HepG2 (cell line): ENCODE data around the gene RPL19. TPM values are rescaled to one million over a fixed set of nuclear protein-coding genes. Genes with fewer than 3 reads are reported as not detected.

Experiments used
- AGO1 ChIP-seq: fragments of 200-400 bp; formaldehyde crosslinking; IDR thresholded peaks from 2 replicates; pipeline ENCODE4 v1.6.1; 2017; ENCODE audit warnings: mild to moderate bottlenecking, low read depth, low read length, moderate library complexity; ENCODE audit not compliant: poor library complexity, severe bottlenecking
- EHMT2 ChIP-seq: fragments of 200-600 bp; sonication (generic); IDR thresholded peaks from 2 replicates; pipeline ENCODE4 v1.7.0; 2017; ENCODE audit warnings: antibody characterized with exemption, low read depth, low read length, borderline replicate concordance
- HMG20B ChIP-seq: conservative IDR thresholded peaks from 2 replicates; pipeline ENCODE4 v1.6.1; 2016; ENCODE audit warnings: missing genetic modification reagents, missing compliant biosample characterization
- MAFF ChIP-seq: IDR thresholded peaks from 2 replicates; pipeline ENCODE4 v1.6.1; 2011; ENCODE audit warnings: low read depth, low read length, improper control_type of control experiment
- NR1H2 ChIP-seq: sonication (generic); formaldehyde crosslinking; IDR thresholded peaks from 2 replicates; pipeline ENCODE4 v1.8.1; 2022; ENCODE audit warnings: low read depth, missing genetic modification reagents, borderline replicate concordance
- SMARCC2 ChIP-seq: fragments of 450-650 bp; IDR thresholded peaks from 2 replicates; pipeline ENCODE4 v1.6.1; 2017; ENCODE audit warnings: antibody characterized with exemption, mild to moderate bottlenecking
- SRSF9 ChIP-seq: fragments of 200-400 bp; formaldehyde crosslinking; IDR thresholded peaks from 2 replicates; pipeline ENCODE4 v1.6.1; 2018; ENCODE audit warnings: borderline replicate concordance, mild to moderate bottlenecking, low read depth, low read length; ENCODE audit not compliant: insufficient read depth, poor library complexity, severe bottlenecking
- TCF7L2 ChIP-seq: IDR thresholded peaks from 2 replicates; pipeline ENCODE4 v1.6.1; 2011; ENCODE audit warnings: mild to moderate bottlenecking, low read depth, low read length, moderate library complexity
- TFDP2 ChIP-seq: sonication (generic); formaldehyde crosslinking; IDR thresholded peaks from 2 replicates; pipeline ENCODE4 v1.4.0; 2020; ENCODE audit warnings: missing genetic modification reagents
- ZIK1 ChIP-seq: sonication (generic); formaldehyde crosslinking; IDR thresholded peaks from 2 replicates; pipeline ENCODE4 v1.5.0; 2020; ENCODE audit warnings: mild to moderate bottlenecking, low read depth, missing genetic modification reagents, borderline replicate concordance
- ZNF138 ChIP-seq: sonication (generic); formaldehyde crosslinking; IDR thresholded peaks from 2 replicates; pipeline ENCODE4 v1.5.0; 2020; ENCODE audit warnings: mild to moderate bottlenecking, low read depth, missing genetic modification reagents
- ZNF503 ChIP-seq: sonication (generic); formaldehyde crosslinking; IDR thresholded peaks from 2 replicates; pipeline ENCODE4 v1.4.0; 2020; ENCODE audit warnings: missing genetic modification reagents
- ZNF577 ChIP-seq: sonication (generic); formaldehyde crosslinking; IDR thresholded peaks from 2 replicates; pipeline ENCODE4 v1.4.0; 2020; ENCODE audit warnings: mild to moderate bottlenecking, low read depth, missing genetic modification reagents, borderline replicate concordance
- polyA plus RNA-seq, 8 experiments: library from polyadenylated mRNA; depleted of rRNA in 3 of 8; stranded (reverse) in 7 of 8; unstranded in 1 of 8; fragments of >200 nt; fragmentation: Illumina TruSeq in 4 of 8; extraction: Trizol in 4 of 8; gene quantifications; 2 replicates each; pipeline versions ENCODE4 v1.2.1 to v1.2.3, GENCODE V29; 2011 to 2016; ENCODE audit warnings: low read depth in 4 of 8, missing spikeins in 1 of 8, mixed read lengths in 1 of 8; ENCODE audit not compliant: insufficient read depth in 1 of 8
- total RNA-seq, 5 experiments: library from RNA; depleted of rRNA; stranded (reverse); fragments of >200 nt; fragmentation: Illumina TruSeq; extraction: Trizol; gene quantifications; 2 replicates each; pipeline ENCODE4 v1.2.3, GENCODE V29; 2016; ENCODE audit warnings: low read depth in 1 of 5
- TF ChIP-seq, protein P1 (sequence below): sonication (generic); formaldehyde crosslinking; IDR thresholded peaks from 2 replicates; pipeline ENCODE4 v1.4.0; 2020; ENCODE audit warnings: missing genetic modification reagents
- TF ChIP-seq, protein P2 (sequence below): sonication (generic); formaldehyde crosslinking; IDR thresholded peaks from 2 replicates; pipeline ENCODE4 v1.4.0; 2020; ENCODE audit warnings: low read depth, mild to moderate bottlenecking, missing genetic modification reagents
- TF ChIP-seq, protein P3 (sequence below): IDR thresholded peaks from 2 replicates; pipeline ENCODE4 v1.6.1; 2016; ENCODE audit warnings: missing compliant biosample characterization, missing genetic modification reagents, borderline replicate concordance

The RPL19 gene
- total and polyA plus RNA-seq, 2 of the 13 experiments (the other 11 are each of a cell fraction or from before 2014, with no cell fraction given): 2,522 to 2,768 TPM

GRCh38 chr17:39200070-39200879, at the start of gene RPL19 (continued):
- TF ChIP-seq, protein P1, sequence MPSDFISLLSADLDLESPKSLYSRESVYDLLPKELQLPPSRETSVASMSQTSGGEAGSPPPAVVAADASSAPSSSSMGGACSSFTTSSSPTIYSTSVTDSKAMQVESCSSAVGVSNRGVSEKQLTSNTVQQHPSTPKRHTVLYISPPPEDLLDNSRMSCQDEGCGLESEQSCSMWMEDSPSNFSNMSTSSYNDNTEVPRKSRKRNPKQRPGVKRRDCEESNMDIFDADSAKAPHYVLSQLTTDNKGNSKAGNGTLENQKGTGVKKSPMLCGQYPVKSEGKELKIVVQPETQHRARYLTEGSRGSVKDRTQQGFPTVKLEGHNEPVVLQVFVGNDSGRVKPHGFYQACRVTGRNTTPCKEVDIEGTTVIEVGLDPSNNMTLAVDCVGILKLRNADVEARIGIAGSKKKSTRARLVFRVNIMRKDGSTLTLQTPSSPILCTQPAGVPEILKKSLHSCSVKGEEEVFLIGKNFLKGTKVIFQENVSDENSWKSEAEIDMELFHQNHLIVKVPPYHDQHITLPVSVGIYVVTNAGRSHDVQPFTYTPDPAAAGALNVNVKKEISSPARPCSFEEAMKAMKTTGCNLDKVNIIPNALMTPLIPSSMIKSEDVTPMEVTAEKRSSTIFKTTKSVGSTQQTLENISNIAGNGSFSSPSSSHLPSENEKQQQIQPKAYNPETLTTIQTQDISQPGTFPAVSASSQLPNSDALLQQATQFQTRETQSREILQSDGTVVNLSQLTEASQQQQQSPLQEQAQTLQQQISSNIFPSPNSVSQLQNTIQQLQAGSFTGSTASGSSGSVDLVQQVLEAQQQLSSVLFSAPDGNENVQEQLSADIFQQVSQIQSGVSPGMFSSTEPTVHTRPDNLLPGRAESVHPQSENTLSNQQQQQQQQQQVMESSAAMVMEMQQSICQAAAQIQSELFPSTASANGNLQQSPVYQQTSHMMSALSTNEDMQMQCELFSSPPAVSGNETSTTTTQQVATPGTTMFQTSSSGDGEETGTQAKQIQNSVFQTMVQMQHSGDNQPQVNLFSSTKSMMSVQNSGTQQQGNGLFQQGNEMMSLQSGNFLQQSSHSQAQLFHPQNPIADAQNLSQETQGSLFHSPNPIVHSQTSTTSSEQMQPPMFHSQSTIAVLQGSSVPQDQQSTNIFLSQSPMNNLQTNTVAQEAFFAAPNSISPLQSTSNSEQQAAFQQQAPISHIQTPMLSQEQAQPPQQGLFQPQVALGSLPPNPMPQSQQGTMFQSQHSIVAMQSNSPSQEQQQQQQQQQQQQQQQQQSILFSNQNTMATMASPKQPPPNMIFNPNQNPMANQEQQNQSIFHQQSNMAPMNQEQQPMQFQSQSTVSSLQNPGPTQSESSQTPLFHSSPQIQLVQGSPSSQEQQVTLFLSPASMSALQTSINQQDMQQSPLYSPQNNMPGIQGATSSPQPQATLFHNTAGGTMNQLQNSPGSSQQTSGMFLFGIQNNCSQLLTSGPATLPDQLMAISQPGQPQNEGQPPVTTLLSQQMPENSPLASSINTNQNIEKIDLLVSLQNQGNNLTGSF (CRISPR knock-in tag): peak; percentile 52
- TF ChIP-seq, protein P2, sequence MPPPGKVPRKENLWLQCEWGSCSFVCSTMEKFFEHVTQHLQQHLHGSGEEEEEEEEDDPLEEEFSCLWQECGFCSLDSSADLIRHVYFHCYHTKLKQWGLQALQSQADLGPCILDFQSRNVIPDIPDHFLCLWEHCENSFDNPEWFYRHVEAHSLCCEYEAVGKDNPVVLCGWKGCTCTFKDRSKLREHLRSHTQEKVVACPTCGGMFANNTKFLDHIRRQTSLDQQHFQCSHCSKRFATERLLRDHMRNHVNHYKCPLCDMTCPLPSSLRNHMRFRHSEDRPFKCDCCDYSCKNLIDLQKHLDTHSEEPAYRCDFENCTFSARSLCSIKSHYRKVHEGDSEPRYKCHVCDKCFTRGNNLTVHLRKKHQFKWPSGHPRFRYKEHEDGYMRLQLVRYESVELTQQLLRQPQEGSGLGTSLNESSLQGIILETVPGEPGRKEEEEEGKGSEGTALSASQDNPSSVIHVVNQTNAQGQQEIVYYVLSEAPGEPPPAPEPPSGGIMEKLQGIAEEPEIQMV (CRISPR knock-in tag): peak; percentile 83
- TF ChIP-seq HMG20B: 0 out of 2 replicates have a peak, but pooled peaks have one; percentile 29
- peak; percentile 22; the same call in 1 of the 2 replicates for TF ChIP-seq ZNF577 (CRISPR knock-in tag)
- no peak for TF ChIP-seq TCF7L2
- TF ChIP-seq SRSF9: no peak
- peak; percentile 91; the same call in 1 of the 2 replicates for TF ChIP-seq ZIK1 (CRISPR knock-in tag)
- TF ChIP-seq NR1H2 (CRISPR knock-in tag): peak; percentile 84; the same call in 1 of the 2 replicates
- TF ChIP-seq ZNF503 (CRISPR knock-in tag): peak; percentile 4; the same call in 1 of the 2 replicates
- TF ChIP-seq AGO1: peak; percentile 51
- no peak for TF ChIP-seq MAFF
- TF ChIP-seq TFDP2: no peak
- no peak for TF ChIP-seq EHMT2
- TF ChIP-seq SMARCC2: no peak
- no peak; the same call in 1 of the 2 replicates for TF ChIP-seq ZNF138 (CRISPR knock-in tag)
- TF ChIP-seq, protein P3, sequence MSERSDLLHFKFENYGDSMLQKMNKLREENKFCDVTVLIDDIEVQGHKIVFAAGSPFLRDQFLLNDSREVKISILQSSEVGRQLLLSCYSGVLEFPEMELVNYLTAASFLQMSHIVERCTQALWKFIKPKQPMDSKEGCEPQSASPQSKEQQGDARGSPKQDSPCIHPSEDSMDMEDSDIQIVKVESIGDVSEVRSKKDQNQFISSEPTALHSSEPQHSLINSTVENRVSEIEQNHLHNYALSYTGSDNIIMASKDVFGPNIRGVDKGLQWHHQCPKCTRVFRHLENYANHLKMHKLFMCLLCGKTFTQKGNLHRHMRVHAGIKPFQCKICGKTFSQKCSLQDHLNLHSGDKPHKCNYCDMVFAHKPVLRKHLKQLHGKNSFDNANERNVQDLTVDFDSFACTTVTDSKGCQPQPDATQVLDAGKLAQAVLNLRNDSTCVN (CRISPR knock-in tag): peak; percentile 39
